Ascending aorta (tissue), 2 donors: ENCODE measurements around the gene ABI3BP. TPM values are rescaled to one million over a fixed set of nuclear protein-coding genes. Genes with fewer than 3 reads are reported as not detected.

Experiments used
- DNase-seq, 2 donors: peaks; one replicate each; pipeline ENCODE4 v3.0.0-alpha.2; 2019; ENCODE audit warnings: low spot score in 2 of 2
- H3K27ac ChIP-seq, 2 donors: fragments of 200-600 bp; sonication (generic); one replicate each; pipeline ENCODE4 v1.5.1; 2016 to 2017; ENCODE audit warnings: mild to moderate bottlenecking in 1 of 2
- H3K27me3 ChIP-seq: fragments of 200-600 bp; sonication (generic); one replicate; pipeline ENCODE4 v1.5.1; 2017
- H3K36me3 ChIP-seq, 2 donors: fragments of 200-600 bp; sonication (generic); one replicate each; pipeline ENCODE4 v1.5.1; 2016
- H3K4me1 ChIP-seq, 2 donors: fragments of 200-600 bp; sonication (generic); one replicate each; pipeline ENCODE4 v1.5.1; 2016 to 2017; ENCODE audit warnings: mild to moderate bottlenecking in 1 of 2
- H3K4me3 ChIP-seq, 2 donors: fragments of 200-600 bp; sonication (generic); one replicate each; pipeline ENCODE4 v1.5.1; 2016 to 2017; ENCODE audit warnings: mild to moderate bottlenecking in 1 of 2
- H3K9me3 ChIP-seq, 2 donors: fragments of 200-600 bp; sonication (generic); one replicate each; pipeline ENCODE4 v1.5.1; 2016
- intact Hi-C: fragments of 100-400 bp; cut with DNase I; formaldehyde crosslinking; loops from one replicate; pipeline ENCODE4 v1.15.1; 2023
- total RNA-seq: library from RNA; depleted of rRNA; stranded (reverse); fragments of >200 nt; gene quantifications from one replicate; pipeline ENCODE4 v1.1.0, GENCODE V29; 2016
- TF ChIP-seq, protein P1 (sequence below), 3 experiments: fragments of 200-600 bp in 2 of 3; fragments of 450-650 bp in 1 of 3; sonication (generic) in 2 of 3; IDR thresholded peaks; one replicate each; pipeline ENCODE4 v1.5.1; 2016 to 2019; ENCODE audit warnings: antibody characterized with exemption in 3 of 3, mild to moderate bottlenecking in 1 of 3, moderate library complexity in 1 of 3

The ABI3BP gene
- total RNA-seq, 1 donor from 2014 or later = 54.2 TPM

DNA sequence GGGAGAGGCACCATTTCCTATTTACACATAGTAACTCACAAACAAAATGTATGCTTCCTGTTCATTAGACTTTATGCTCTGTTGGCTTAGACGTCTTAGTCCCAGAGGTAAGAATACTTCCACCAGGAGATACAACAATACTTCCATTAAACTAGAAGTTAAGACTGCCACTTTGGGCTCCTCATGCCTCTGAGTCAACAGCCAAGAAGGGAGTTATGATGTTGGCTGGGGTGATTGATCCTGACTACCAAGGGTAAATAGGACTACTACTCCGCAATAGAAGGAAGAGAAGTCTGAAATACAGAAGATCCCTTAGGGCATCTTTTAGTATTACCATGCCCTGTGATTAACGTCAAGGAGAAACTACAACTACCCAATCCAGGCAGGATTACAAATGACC is 43.5 kb upstream of the ABI3BP start:
- peaks cover 3 to 12% of the 10 kb centered on the region in 2 donors for H3K4me1 ChIP-seq
- TF ChIP-seq, protein P1, sequence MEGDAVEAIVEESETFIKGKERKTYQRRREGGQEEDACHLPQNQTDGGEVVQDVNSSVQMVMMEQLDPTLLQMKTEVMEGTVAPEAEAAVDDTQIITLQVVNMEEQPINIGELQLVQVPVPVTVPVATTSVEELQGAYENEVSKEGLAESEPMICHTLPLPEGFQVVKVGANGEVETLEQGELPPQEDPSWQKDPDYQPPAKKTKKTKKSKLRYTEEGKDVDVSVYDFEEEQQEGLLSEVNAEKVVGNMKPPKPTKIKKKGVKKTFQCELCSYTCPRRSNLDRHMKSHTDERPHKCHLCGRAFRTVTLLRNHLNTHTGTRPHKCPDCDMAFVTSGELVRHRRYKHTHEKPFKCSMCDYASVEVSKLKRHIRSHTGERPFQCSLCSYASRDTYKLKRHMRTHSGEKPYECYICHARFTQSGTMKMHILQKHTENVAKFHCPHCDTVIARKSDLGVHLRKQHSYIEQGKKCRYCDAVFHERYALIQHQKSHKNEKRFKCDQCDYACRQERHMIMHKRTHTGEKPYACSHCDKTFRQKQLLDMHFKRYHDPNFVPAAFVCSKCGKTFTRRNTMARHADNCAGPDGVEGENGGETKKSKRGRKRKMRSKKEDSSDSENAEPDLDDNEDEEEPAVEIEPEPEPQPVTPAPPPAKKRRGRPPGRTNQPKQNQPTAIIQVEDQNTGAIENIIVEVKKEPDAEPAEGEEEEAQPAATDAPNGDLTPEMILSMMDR (IDR thresholded peaks at IDR 0.05) = no peak

DNA sequence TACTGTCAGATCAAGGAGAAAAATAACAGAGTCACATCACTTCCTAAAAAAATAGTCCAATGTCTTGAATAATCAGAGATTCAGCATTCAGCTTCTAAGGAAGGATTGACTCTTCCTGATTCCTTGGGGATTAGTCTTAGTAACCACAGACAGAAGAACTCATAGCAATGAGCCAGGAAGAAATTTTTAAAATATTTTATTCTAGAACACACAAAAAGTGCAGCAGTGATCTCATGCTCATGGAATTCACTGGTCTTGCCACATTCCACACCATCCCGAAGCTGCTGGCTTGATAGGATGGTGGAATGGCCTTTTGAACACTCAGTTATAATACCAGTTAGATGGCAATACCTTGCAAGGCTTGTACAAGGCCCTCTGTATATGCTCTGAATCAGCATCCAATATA is 43.0 kb upstream of the ABI3BP start:
- Histone ChIP-seq H3K27me3 (no peaks in the 10 kb centered on the region), H3K4me1 (peaks cover 3 to 12% of the 10 kb centered on the region in 2 donors), H3K9me3 (no peaks in the 10 kb centered on the region), H3K36me3 (no peaks in the 10 kb centered on the region), H3K4me3 (no peak overlapping the region), H3K27ac (no peak overlapping the region)
- TF ChIP-seq, protein P1 (IDR thresholded peaks at IDR 0.05) = no peak
- intact Hi-C loops = no loop called here
- DNase-seq = peak in 1 of 2 donors; percentile 69

More for the DNA sequence above, 43.5 kb upstream of the ABI3BP start:
- H3K27ac ChIP-seq = no peak overlapping the region
- no peaks in the 10 kb centered on the region for H3K36me3 ChIP-seq
- H3K4me3 ChIP-seq = no peak overlapping the region
- no peaks in the 10 kb centered on the region for H3K27me3 ChIP-seq
- H3K9me3 ChIP-seq = no peaks in the 10 kb centered on the region
- no peak for DNase-seq
- intact Hi-C loops = no loop called here

DNA sequence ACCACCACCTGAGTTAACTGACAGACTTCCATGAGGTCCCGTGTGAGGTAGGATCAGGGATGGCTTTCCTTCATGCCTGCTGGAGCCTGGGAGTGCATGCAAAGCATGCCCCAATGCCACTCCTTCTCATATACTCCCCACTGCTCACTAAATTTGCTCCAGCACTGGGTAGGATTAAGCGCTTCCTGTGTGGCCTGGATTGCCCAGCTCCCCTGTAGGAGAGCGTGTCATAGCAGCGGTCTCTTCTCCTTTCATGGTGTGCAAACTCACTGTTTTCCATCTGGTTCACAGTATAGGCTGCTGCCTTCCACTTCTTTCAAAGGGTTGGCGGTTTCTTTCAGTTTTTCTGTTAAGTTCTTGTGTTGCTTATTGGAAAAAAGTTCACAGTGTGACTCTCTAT is 34.1 kb upstream of the ABI3BP start:
- Histone ChIP-seq H3K27ac (no peak overlapping the region), H3K9me3 (peaks cover 0 to 3% of the 10 kb centered on the region in 2 donors), H3K4me1 (no peaks in the 10 kb centered on the region), H3K27me3 (no peaks in the 10 kb centered on the region), H3K36me3 (no peaks in the 10 kb centered on the region), H3K4me3 (no peak overlapping the region)
- intact Hi-C loops = no loop called here
- TF ChIP-seq, protein P1 (IDR thresholded peaks at IDR 0.05) = no peak
- DNase-seq = no peak

DNA sequence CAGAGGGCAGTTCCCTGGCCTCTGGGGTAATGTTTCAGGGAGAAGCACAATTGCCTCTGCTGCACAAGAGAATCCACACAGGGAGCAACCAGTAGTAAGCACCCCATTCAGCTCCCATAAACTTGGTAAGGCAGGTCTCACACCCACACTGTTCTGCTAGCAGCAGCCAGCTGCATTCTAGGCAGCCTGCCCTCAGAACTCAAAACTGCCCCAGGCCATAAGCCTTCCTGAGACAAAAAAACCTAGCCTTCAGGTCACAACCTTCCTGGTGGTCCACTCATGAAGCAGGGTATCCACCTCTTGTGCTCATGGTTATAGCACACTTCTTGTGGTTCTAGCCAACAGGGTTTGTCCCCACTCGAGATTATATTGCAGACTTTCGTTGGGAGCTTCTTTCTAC is 33.7 kb upstream of the ABI3BP start:
- H3K4me3 ChIP-seq = no peak overlapping the region
- intact Hi-C loops = no loop called here
- H3K27me3 ChIP-seq = no peaks in the 10 kb centered on the region
- no peak overlapping the region for H3K27ac ChIP-seq
- H3K4me1 ChIP-seq = no peaks in the 10 kb centered on the region
- H3K9me3 ChIP-seq = peaks cover 0 to 3% of the 10 kb centered on the region in 2 donors
- no peak for DNase-seq
- H3K36me3 ChIP-seq = no peaks in the 10 kb centered on the region
- TF ChIP-seq, protein P1 (IDR thresholded peaks at IDR 0.05) = no peak

DNA sequence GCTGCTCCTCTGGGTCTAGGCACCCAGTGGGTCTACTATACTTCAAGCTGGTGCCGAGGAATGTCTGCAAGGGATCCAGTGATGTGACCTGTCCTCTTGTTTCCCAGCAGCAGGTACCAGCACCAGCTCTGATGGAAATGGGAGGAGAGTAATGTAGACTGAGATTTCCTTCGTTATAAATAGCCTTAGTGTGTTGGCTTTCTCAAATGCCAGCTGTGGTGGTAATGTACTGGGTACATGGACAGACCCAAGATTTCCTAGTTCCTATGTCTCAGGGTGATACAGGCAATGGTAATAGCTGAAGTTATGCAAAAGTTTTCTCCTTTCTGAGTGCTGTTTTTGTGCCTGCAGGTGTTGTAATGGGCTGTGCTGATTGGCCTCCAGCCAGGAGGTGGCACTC is 33.0 kb upstream of the ABI3BP start:
- Histone ChIP-seq H3K36me3 (no peaks in the 10 kb centered on the region), H3K4me3 (no peak overlapping the region), H3K27me3 (no peaks in the 10 kb centered on the region), H3K4me1 (no peaks in the 10 kb centered on the region), H3K9me3 (peaks cover 0 to 3% of the 10 kb centered on the region in 2 donors), H3K27ac (no peak overlapping the region)
- TF ChIP-seq, protein P1 (IDR thresholded peaks at IDR 0.05) = no peak
- intact Hi-C loops = no loop called here
- DNase-seq = no peak
